Esophagus squamous epithelium (tissue), 5 donors: Measurements from ENCODE around the gene TBC1D20. TPM values are rescaled to one million over a fixed set of nuclear protein-coding genes. Genes with fewer than 3 reads are reported as not detected.

ENCODE experiments used
- DNase-seq: peaks from one replicate; lab custom pipeline; 2025; lab: John Stamatoyannopoulos, UW
- H3K27ac ChIP-seq, 4 donors: fragments of 200-600 bp; sonication (generic); one replicate each; pipeline ENCODE4 v1.5.1; 2016 to 2019; ENCODE audit warnings: mild to moderate bottlenecking in 1 of 4
- H3K27me3 ChIP-seq, 4 donors: fragments of 200-600 bp; sonication (generic); 1 replicate in 3 of 4; 2 replicates in 1 of 4; pipeline versions ENCODE4 v1.5.1 to v1.6.0; 2017 to 2021; ENCODE audit warnings: antibody characterized with exemption in 1 of 4
- H3K36me3 ChIP-seq, 3 donors: fragments of 200-600 bp; sonication (generic); one replicate each; pipeline ENCODE4 v1.5.1; 2016 to 2019
- H3K4me1 ChIP-seq, 3 donors: fragments of 200-600 bp; sonication (generic); one replicate each; pipeline ENCODE4 v1.5.1; 2017 to 2019
- H3K4me3 ChIP-seq, 4 donors: fragments of 200-600 bp; sonication (generic); 1 replicate in 3 of 4; 2 replicates in 1 of 4; pipeline ENCODE4 v1.5.1; 2016 to 2019; ENCODE audit warnings: mild to moderate bottlenecking in 2 of 4, moderate library complexity in 1 of 4
- H3K9me3 ChIP-seq, 3 donors: fragments of 200-600 bp; sonication (generic); one replicate each; pipeline ENCODE4 v1.5.1; 2016 to 2019
- POLR2A ChIP-seq, 4 donors: fragments of 450-650 bp; IDR thresholded peaks; one replicate each; pipeline ENCODE4 v1.6.1; 2017; ENCODE audit warnings: antibody characterized with exemption in 4 of 4, mild to moderate bottlenecking in 4 of 4, moderate library complexity in 3 of 4
- WGBS, 2 donors: methylation state at CpG; one replicate each; pipeline ENCODE4 v1.1.5; 2018; 5-methylcytosine and 5-hydroxymethylcytosine counted together
- intact Hi-C: fragments of 100-400 bp; cut with DNase I; formaldehyde crosslinking; loops from one replicate; pipeline ENCODE4 v1.15.0; 2022
- total RNA-seq, 4 donors: library from RNA; depleted of rRNA; stranded (reverse); fragments of >200 nt; gene quantifications; one replicate each; pipeline ENCODE4 v1.1.0, GENCODE V29; 2016
- TF ChIP-seq, protein P1 (sequence below), 6 experiments: fragments of 450-650 bp in 4 of 6; fragments of 200-600 bp in 2 of 6; sonication (generic) in 2 of 6; IDR thresholded peaks; one replicate each; pipeline ENCODE4 v1.5.1; 2016 to 2019; ENCODE audit warnings: antibody characterized with exemption in 6 of 6, mild to moderate bottlenecking in 4 of 6, moderate library complexity in 4 of 6
- donor health status: DM: yes; HTN: yes; CAD: no.

The TBC1D20 gene
- total RNA-seq, 4 donors from 2014 or later: 18.1 to 33.2 (median 26.0) TPM

DNA sequence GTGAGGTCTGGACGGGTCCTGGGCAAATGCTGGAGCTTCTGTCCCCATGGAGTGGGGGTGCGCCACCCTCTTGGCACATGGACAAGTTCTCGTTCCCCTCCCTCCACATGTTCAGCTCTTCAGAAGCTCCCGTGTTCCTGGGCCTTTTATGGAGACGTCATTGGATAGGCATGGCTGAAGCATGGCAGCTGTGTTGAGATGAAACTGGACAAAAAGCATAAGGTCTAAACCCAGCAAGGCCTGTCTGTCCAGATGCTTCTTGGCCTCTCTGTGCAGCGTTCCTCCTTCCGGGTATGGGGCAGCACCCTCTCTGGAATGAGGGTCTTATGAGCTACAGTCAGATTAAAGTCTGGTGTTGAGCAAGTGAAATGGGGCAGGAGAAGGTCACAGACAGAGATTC lies 26.8 kb downstream of the TBC1D20 start:
- Histone ChIP-seq H3K27ac (no peak overlapping the region), H3K36me3 (peaks cover 18 to 90% (median 42%) of the 10 kb centered on the region in 3 donors), H3K4me3 (no peak overlapping the region), H3K9me3 (no peaks in the 10 kb centered on the region), H3K4me1 (peaks cover 0 to 44% (median 3%) of the 10 kb centered on the region in 3 donors), H3K27me3 (no peaks in the 10 kb centered on the region)
- intact Hi-C loops: no loop called here
- no peak for DNase-seq
- 67 to 73% methylated on average over 7 of the region's 7 CpGs for WGBS, 2 donors
- TF ChIP-seq POLR2A (IDR thresholded peaks at IDR 0.05): no peak
- TF ChIP-seq, protein P1, sequence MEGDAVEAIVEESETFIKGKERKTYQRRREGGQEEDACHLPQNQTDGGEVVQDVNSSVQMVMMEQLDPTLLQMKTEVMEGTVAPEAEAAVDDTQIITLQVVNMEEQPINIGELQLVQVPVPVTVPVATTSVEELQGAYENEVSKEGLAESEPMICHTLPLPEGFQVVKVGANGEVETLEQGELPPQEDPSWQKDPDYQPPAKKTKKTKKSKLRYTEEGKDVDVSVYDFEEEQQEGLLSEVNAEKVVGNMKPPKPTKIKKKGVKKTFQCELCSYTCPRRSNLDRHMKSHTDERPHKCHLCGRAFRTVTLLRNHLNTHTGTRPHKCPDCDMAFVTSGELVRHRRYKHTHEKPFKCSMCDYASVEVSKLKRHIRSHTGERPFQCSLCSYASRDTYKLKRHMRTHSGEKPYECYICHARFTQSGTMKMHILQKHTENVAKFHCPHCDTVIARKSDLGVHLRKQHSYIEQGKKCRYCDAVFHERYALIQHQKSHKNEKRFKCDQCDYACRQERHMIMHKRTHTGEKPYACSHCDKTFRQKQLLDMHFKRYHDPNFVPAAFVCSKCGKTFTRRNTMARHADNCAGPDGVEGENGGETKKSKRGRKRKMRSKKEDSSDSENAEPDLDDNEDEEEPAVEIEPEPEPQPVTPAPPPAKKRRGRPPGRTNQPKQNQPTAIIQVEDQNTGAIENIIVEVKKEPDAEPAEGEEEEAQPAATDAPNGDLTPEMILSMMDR (IDR thresholded peaks at IDR 0.05): no peak

DNA sequence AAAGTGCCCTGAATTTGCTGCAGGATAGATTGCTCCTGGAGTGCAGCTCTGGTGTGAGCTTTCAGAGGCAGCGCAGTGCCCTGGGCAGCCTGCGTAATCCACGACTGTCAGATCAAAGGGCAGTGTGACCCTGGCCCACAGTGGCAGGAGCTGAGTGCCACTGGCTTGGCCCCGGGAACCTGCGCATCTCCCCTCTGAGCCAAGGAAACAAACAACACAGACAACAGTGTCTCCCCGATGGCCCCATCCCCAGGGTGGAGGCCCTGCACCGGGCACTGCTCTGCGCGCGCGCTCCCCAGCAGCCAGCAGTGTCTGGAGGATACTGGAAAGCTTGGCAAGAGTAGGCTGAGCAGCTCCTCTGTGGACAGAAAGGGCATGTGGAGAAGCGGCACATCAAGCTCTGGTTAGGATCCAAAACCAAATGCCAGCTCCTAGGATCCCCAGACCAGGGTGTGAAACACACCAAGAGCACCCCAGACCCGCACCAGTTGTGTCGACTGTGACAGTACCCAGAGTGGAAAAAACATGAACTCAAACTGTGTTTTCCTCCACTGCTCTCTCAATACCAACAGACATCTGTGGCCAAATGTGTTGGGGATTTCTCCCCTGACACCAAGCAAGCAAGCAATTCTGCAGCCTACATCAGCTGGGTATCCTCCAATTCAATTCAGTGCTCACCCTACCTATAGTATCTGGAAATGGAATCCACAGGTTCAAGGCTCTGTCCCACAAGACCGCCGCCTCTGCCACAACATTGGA lies 27.5 kb downstream of the TBC1D20 start:
- Histone ChIP-seq H3K36me3 (peaks cover 11 to 90% (median 47%) of the 10 kb centered on the region in 3 donors), H3K4me3 (no peak overlapping the region), H3K27me3 (no peaks in the 10 kb centered on the region), H3K27ac (no peak overlapping the region), H3K9me3 (no peaks in the 10 kb centered on the region), H3K4me1 (peaks cover 0 to 44% (median 3%) of the 10 kb centered on the region in 3 donors)
- DNase-seq: no peak
- 88 to 94% methylated on average over 5 to 7 of the region's 16 CpGs for WGBS, 2 donors
- intact Hi-C loops: no loop called here
- no peak for TF ChIP-seq POLR2A (IDR thresholded peaks at IDR 0.05)

DNA sequence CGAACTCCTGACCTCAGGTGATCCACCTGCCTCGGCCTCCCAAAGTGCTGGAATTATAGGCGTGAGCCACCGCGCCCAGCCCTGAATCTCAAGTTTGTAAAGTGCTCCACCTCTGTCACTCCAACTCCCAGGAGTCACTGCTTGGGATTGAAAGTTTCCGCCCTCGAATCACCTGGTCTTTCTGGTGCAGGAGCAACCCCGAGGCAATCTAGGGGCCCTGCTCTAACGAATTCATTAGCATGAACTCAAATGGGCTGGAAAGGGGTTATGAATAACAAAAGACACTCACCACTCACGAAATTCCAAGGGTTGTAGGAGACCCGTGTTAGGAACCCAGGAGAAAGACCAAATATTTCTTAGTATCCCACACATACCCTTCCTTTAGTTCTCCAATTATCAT lies 28.1 kb downstream of the TBC1D20 start:
- intact Hi-C loops: no loop called here
- H3K27ac ChIP-seq: no peak overlapping the region
- TF ChIP-seq, protein P1 (IDR thresholded peaks at IDR 0.05): no peak
- no peak for TF ChIP-seq POLR2A (IDR thresholded peaks at IDR 0.05)
- DNase-seq: no peak
- 61 to 62% methylated on average over 7 to 8 of the region's 11 CpGs for WGBS, 2 donors
- H3K27me3 ChIP-seq: no peaks in the 10 kb centered on the region
- H3K9me3 ChIP-seq: no peaks in the 10 kb centered on the region
- H3K4me3 ChIP-seq: no peak overlapping the region
- peaks cover 0 to 40% (median 3%) of the 10 kb centered on the region in 3 donors for H3K4me1 ChIP-seq
- H3K36me3 ChIP-seq: peaks cover 9 to 90% (median 47%) of the 10 kb centered on the region in 3 donors

DNA sequence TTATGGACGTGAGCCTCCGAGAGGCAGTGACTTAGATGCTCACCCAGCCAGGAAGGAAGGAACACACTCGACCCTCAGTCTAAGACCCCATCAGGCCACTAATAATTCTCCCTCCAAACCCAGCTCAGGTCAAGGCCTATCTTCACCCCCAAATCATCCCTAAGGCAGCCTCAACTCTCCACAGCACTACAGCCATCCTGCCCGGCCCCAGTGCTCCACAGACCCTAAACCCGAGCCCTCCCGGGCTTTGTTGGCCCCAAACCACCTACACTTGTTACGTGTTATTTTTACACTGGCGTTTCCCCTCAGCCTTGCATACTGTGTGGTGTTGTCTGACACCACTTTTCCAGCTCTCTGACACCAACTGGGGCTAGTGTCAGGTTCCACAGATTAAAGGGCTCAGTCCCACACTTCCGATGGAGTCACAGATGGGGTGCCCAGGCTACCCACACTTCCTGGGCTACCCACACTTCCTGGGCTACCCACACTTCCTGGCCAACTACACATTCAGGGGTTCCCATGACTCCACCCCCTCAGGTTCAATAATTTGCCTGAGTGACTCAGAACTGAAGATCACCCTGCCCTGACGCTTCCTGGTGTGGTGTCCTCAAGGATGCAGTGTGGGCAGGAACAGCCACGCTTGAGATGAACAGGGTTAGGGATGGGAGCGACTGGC lies 28.9 kb downstream of the TBC1D20 start:
- intact Hi-C loops: no loop called here
- Histone ChIP-seq H3K36me3 (peaks cover 11 to 90% (median 50%) of the 10 kb centered on the region in 3 donors), H3K9me3 (no peaks in the 10 kb centered on the region), H3K27ac (no peak overlapping the region), H3K4me1 (peaks cover 0 to 32% (median 3%) of the 10 kb centered on the region in 3 donors), H3K27me3 (no peaks in the 10 kb centered on the region), H3K4me3 (no peak overlapping the region)
- 63 to 77% methylated on average over 9 to 10 of the region's 12 CpGs for WGBS, 2 donors
- TF ChIP-seq POLR2A (IDR thresholded peaks at IDR 0.05): no peak
- TF ChIP-seq, protein P1 (IDR thresholded peaks at IDR 0.05): no peak
- no peak for DNase-seq

DNA sequence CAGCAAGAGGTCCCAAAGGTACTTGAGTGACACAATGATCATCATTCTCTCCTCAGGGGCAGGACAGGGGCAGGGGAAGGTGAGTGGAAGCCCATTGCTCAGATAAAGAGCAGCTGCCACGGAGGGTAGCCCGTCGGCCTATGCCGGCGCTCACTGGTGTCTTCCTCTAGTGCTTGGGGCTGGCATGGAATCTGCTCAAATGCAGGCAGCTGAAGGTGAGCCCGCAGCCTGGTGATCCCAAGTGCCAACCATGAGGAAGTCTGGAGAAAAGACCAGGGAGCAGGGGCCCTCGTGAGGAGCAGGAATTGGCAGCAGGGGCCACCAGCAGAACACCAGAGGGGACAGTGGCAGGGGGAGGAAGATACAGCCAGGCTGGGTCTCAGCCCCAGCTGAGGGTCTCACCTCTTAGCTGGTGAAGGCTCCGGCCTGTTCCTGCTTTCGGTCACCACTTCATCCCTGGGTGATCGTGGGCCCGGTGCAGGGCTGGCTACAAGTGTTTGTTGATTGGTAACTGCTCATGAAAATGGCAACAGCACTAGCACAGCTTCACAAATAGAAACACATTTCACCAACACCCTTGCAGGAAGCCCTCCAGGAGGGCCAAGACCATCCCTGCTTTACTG lies 29.5 kb downstream of the TBC1D20 start:
- 84 to 86% methylated on average over 7 to 10 of the region's 11 CpGs for whole genome bisulfite sequencing, 2 donors
- Histone ChIP-seq H3K4me1 (peaks cover 0 to 25% (median 0%) of the 10 kb centered on the region in 3 donors), H3K4me3 (no peak overlapping the region), H3K27me3 (no peaks in the 10 kb centered on the region), H3K27ac (no peak overlapping the region), H3K9me3 (no peaks in the 10 kb centered on the region), H3K36me3 (peaks cover 14 to 90% (median 45%) of the 10 kb centered on the region in 3 donors)
- DNase-seq: no peak
- TF ChIP-seq, protein P1 (IDR thresholded peaks at IDR 0.05): no peak
- TF ChIP-seq POLR2A (IDR thresholded peaks at IDR 0.05): no peak
- intact Hi-C loops: no loop called here
